Measurements from ENCODE around the gene UBE3D.

GRCh38 chr6:83065511-83066192 is at the start of gene UBE3D:
- TF ChIP-seq CTCF (IDR thresholded peaks at IDR 0.05): peak; percentile 96 to 99 (median 97)
- peak; percentile 25 to 30 for TF ChIP-seq POLR2A (IDR thresholded peaks at IDR 0.05)

Measured in Peyer's patch (tissue), 4 donors.